GM19372 (cell line): ENCODE data around the gene ATXN3.
"Not testable (repeated sequence)": the region's sequence is repeated elsewhere in the genome, so short reads cannot be mapped to it uniquely, and the experiment has no call there.

ENCODE experiments used
- ATAC-seq: cut with Tn5 transposase; IDR thresholded peaks from one replicate; pipeline ENCODE4 v1.9.1; 2021; ENCODE audit warnings: mild to moderate bottlenecking, low read depth, moderate library complexity; ENCODE audit not compliant: unreplicated experiment

The ATXN3 gene

DNA sequence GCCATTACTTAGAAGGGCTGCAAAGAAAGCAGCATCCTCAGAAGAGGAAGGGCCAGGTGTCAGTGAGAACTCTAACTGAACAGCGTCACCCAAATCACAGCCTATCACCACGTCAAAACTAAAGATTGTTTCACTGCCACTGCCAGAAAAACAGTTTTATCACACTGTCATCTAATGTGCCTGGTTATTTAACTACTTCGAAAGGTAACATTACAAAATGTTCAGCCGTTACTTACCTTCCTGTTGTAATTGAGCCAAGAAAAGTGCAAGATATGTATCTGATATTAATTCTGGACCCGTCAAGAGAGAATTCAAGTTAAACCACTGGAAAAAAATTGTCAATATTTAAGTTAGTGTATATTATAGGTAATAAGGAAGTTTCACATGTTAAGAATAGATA, 17.9 kb downstream of the ATXN3 start:
- no peak for ATAC-seq

DNA sequence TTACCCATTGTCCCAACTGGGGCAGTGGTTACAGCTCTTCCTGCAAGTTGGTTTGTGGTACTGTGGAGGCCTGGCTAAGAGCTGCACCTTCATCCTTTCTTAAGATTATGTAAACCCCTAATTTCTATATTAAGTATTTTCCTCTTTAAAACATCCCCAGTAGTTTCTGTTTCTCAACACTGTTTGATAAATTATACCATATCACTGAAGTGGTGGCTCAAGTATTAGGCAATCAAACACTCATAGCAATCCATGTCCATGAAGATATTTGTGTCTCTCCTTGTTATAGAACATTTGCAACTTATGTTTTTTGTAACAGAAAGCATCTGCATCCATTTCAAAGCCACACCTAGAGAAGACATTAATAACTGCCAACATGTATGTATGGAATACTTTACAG, 31.8 kb downstream of the ATXN3 start:
- no peak for ATAC-seq

DNA sequence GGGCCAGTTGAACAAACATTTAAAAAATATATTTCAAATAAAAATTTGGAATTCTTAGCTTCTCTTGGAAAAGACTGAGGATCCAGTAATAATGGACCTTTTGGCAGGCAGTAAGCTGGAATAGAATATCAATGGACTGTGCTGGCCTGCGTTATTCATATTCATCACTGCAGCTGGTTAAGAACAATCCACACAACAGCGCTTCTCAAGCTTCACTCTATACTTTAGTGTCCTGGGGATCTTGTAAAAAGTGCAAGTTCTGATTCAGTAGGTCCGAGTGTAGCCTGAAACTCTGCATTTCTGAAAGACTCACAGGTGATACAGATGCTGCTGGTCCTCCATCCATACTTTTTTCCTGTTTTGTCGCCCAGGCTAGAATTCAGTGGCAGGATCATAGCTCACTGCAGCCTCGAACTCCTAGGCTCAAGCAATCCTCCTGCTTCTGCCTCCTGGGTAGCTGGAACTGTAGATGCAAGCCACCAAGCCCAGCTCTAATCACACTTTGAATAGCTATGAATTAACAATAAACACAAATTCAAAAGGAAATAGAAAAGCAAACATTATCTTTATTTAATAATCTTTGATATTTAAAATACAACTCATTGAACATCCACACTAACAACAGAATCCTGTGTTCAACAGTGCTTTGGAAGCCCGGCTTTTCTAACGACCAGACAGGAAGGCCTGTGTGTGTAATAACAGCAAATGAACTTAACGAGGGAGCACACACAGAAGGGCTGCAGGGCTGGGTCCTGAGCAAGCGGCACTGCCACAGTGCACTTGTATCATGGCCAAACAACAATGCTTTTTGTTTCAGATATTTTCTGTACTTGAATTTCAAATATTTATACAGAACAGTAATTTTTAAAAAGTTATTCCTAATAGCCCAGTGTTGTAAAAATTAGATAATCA, 48.1 kb downstream of the ATXN3 start:
- no peak for ATAC-seq

DNA sequence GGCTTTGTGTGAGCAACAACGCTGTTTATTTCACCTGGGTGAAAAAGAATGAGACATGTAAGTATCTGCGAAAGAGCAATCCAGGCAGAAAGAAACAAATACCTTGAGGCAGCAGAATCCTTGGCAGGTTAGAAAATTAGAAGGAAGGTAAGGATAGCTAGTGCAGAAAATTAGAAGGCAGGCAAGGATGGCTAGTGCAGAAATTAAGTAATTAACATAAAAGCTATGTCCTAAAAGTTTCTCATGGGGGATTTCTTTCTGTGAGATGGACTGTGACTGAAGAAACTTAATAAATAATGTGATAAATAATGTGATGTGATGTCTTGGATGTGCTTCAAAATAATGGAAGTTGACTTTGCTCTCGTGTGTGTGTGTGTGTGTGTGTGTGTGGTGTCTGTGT, 56.6 kb downstream of the ATXN3 start:
- ATAC-seq = no peak

DNA sequence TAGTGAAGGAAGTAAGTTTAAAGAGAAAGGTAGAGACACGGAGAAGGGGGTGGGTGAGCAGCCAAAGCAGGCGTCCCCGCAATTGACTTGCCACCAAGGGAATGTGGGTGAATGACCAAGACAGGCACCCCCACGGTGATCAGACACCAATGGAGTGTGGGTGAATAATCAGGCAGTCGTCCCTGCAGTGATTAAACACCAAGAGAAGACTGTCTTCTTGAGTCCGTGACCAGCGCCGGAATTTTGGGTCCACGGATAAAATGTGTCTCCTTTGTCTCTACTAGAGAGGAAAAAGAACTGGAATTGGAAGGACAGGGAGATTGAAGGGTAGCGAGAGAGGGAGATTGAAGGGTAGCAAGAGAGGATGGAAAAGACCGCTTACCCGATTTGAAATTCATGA, 57.2 kb downstream of the ATXN3 start:
- ATAC-seq = not testable (repeated sequence)

DNA sequence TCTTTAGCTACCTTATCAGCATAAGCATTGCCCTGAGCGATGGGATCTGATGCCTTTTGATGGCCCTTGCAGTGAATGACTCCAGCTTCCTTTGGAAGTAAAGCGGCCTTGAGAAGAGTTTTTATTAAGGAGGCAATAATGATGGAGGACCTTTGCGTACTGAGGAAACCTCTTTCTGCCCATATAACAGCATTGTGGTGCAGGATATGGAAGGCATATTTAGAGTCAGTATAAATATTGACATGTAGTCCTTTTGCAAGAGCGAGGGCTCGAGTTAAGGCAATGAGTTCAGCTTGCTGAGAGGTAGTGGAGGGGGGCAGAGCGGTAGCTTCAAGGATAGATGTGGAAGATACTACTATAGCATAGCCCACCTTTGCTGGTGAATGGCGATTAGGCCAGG, 60.5 kb downstream of the ATXN3 start:
- ATAC-seq = not testable (repeated sequence)

DNA sequence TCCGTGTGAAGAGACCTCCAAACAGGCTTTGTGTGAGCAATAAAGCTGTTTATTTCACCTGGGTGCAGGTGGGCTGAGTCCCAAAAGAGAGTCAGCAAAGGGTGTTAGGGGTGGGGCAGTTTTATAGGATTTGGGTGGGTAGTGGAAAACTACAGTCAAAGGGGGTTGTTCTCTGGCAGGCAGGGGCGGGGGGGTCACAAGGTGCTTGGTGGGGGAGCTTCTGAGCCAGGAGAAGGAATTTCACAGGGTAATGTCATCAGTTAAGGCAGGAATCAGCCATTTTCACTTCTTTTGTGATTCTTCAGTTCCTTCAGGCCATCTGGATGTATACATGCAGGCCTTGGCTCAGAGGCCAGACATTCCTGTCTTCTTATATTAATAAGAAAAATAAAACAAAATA, 64.6 kb downstream of the ATXN3 start:
- ATAC-seq = not testable (repeated sequence)

DNA sequence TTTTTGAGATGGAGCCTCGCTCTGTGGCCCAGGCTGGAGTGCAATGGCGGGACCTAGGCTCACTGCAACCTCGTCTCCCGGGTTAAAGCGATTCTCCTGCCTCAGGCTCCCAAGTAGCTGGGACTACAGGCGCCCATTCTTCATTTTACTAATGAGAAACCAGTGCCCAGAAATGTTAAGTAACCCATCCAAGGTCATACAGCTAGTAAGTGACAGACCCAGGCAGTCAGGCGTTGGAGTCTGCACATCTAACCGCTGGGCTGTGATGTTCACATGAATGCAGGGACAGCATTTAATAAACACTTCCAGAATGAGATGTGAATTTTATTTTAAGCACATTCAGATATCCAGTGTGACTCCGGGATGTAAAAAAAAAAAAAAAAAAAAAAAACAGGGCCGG, 65.2 kb downstream of the ATXN3 start:
- ATAC-seq = no peak

DNA sequence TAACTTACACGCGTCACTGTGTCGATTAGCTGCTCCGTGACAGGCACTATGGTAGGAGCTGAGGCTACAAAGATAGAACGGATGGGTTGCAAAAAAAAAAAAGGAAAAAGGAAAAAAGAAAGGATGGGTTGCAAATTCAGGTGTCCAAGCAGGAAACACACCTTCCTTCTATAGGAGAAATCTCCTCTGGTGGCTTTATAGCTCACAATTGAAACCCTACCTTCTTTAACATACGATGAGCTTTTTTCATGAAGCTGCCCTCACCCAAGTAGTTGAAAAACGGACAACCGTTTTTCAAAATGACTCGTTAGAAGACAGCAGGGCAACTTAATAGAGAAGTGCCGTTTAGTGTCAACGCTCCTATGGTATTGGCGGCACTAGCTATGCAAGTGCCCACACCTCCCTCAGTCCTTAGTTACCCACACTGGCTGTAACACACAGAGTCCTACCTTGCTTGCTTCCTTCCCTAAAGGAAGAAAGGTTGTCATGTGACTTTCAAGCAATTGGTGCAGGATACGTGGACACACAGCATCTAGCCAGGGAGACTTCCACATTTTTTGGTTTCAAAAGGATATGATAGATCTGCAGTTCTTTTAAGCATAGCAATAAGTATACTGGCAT, 65.8 kb downstream of the ATXN3 start:
- ATAC-seq = no peak

DNA sequence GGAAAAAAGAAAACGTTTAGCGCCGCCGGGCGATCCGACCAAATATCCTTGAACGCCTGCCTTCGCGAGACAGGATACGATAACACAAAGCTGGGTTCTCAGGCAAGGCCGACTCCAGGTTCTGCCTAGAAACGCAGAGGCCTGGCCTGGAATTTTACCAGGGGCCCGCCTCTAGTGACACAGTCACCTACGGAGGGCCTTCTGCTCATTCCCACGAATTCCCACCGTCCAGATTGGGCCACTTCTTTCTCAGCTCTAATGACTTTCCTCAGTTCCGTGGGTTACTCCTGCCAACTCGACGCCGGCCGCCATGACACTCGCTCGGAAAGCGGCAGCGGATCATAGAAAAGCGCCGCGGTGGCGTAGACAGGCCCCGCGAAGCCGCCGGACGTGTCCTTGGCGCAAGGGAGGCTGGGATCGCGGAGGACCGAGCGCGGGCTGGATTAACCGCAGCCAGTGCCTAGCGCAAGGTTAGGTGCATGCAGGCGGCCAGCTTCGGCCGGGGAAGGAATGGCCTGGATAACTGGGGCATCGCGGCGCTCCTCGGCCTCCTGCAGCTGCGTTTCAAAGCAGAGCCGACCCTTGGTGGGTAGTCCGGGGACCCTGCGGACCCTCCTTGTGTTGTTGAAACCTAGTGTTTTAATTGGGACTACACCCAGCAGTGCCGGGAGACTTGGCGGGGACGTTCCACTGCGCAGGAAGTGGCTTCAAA, 66.5 kb downstream of the ATXN3 start, which contains the start of gene TRIP11:
TSS of gene TRIP11 (minus strand) at position 341 of the 712 bp plus-strand sequence. CDS start 374 bp downstream, outside the sequence.
- ATAC-seq = peak; percentile 97

DNA sequence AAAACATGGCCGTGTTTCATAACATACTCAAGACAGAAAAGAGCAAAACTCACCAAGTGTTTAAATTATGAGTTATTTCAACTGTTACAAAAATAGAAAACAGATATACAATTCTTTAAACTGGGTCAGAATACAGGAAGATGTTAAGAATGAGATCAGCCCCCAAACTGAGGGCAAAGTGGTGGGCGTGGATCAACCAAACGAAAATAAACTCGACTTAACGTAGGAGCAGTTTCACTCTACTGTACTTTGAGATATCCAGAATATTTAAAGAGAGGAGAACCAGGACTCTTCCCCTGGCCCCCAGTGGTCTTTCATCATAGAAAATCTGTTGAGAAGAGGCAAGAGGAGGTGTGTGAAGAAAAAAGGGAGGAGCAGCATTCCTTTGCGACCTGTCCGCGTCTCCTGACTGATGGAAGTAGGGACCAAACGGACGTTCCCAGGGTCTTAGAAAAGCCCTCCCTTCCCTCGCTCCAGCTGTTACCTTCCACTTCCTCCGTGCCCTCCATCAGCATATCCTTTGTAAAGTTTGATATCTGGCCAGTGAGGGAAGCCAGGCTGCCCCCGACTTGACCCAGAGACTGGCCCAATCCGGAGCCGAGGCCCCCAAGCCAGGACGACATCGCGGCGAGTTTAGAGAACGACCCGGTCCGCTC, 67.2 kb downstream of the ATXN3 start:
- peak; percentile 4 for ATAC-seq

DNA sequence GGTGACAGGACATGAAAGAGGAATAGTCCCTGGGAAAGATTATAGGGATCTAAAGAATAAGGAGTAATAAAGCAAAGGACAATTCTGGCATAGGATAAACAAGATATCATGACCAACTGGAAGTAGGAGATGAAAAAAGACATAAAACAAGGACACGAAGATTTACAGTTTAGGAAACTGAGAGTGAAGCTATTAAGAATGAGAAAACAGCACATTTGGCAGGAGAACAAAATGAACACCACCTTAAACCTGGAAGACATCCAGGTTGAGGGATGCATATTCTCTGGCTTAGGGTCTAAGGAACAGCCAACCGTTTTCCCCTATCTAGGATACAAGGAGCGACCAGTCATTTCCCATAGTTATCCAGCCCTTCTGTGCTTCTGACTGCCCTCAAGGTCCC, 68.4 kb downstream of the ATXN3 start:
- no peak for ATAC-seq

DNA sequence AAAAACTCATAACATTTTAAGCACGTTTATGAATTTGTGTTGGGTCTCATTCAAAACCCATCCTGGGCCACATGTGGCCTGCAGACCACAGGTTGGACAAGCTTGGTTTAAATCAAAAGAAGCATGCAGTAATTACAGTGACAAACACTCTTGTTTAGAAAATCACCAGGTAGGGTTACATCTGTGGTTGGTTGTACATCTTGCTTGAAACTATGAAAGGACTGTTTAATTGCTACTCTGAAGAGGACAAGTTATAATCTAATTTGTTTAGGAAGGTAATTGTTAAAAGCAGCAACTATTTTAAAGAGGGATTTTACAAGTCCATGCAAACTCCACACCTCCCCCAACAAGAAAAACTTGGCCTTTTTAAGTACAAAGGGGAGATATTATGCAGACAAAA, 70.5 kb downstream of the ATXN3 start:
- ATAC-seq = no peak

DNA sequence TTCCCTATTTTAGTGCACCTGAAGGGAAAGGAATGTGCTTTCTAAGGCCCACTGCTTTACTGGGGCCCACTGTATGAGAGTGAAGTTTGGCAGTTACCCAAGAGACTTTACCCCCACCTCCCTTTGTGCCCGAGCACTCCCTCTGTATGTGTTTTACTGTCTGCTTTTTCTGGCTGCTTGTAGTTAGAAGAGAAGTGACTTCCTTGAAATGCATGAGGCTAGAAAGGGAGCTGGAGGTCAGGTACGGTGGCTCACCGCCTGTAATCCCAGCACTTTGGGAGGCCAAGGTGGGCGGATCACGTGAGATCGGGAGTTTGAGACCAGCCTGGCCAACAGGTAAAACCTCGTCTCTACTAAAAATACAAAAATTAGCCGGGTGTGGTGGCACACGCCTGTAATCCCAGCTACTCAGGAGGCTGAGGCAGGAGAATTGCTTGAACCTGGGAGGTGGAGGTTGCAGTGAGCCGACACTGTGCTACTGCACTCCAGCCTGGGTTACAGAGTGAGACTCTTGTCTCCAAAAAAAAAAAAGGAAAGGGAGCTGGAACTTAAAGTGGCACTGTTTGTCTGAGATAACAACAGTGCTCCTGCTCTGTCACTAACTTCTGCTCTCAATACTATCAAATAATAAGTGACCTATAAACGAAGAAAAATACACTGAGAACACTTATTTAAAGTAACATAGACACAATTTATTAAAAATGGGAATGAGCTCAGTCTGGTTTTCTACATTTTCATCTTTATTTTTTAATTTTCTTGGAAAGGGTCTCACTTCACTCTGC, 72.3 kb downstream of the ATXN3 start:
- no peak for ATAC-seq

DNA sequence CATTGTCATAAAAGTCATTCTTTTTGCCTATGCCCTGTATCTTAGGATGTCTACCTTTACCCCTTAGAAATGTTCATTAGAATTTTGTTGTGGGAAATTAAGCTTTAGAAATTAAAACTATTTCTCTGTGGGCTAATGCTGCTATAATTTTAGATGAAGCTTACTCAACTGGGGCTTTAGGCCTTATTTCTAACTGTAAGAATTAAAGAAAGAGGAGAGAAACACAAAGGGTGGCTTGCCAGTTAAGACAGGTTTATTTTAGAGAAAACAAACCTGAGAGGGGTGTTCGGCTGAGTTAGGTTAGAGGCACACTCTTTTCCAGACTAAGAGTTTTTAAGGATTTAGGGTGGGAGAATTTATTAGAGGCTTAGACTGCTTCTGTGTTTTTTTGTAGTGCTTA, 72.9 kb downstream of the ATXN3 start:
- ATAC-seq = no peak

DNA sequence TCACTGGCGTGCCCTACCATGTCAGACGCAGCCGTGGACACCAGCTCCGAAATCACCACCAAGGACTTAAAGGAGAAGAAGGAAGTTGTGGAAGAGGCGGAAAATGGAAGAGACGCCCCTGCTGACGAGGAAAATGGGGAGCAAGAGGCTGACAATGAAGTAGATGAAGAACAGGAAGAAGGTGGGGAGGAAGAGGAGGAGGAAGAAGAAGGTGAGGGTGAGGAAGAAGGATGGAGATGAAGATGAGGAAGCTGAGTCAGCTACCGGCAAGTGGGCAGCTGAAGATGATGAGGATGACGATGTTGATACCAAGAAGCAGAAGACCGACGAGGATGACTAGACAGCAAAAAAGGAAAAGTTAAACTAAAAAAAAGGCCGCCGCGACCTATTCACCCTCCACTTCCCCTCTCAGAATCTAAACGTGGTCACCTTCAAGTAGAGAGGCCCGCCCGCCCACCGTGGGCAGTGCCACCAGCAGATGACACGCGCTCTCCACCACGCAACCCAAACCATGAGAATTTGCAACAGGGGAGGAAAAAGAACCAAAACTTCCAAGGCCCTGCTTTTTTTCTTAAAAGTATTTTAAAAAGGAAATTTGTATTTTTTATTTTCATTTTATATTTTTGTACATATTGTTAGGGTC, 79.7 kb downstream of the ATXN3 start:
- ATAC-seq = no peak

DNA sequence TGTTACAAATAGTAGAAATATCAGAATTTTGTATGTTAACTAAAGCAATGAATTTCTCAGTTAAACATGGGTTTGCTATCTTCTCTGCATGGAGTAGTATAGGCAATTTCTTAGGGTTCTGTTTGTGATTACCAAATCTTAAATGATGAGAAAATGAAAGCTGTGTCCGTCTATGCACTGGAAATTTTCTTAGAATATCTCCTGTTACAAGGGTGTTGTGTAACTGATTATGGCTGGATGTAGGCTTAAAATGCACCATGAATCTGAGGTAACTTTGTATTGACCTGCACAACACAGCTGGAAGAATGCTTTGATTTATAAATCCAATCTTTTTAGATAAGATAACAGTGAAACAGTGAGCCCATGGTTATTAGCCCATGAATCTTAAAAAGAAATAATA, 84.3 kb downstream of the ATXN3 start:
- no peak for ATAC-seq

DNA sequence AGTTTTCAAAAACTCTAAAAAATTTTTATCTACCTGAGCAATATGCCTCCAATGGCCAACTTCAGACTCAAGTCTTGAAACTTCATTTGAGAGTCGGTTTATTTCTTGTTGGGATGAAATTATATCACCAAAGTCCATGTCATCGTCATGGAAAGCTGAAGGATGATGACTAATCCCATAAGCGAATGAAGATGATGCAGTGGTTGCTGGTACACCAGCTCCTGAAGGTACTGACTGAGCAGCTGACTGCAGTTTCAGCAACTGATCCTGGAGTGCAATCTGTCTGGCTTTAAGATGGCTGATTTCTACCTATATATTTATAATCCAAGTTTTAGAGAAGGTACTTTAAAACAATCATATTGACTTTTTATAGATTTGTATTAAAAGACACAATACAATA, 84.9 kb downstream of the ATXN3 start:
- ATAC-seq = no peak

DNA sequence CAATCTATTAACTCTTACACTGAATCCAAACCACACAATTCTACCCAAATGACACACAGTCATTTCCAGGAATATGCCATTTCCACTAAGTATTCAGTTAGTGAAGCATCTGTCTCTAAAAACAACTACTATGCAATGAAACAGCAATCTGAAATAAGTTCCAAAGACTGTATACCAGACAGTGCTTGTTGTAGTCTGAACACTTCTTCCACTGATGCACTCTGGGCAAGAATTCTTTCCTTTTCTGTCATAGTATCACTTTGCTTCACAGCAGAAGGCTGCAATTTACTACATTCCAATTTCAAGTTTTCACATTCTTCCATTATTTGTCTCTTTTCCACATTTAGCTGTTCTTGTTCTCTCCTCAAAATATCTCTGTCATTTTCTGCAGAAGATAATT, 92.3 kb downstream of the ATXN3 start:
- ATAC-seq = no peak
